ENCODE results near the gene PSMD12.

The PSMD12 gene

DNA sequence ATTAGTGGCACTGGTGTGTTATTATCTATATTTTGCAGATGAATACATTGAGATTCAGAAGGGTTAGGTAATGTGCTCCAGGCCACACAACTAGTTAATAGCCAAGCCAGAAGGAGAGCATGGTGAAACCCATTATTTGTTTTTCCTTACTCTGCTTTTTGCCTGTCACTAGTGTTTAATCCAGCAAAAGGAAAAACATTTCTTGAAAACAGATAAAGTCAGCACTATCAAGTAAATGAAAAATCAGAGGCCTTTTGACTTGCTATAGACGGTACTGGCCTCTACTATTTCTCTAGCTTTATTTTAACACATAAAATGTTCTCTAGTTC, 15.5 kb upstream of the PSMD12 start:
- Histone ChIP-seq H3K4me3 (ENCODE audit: low read length) (no peak overlapping the region), H3K9me3 (ENCODE audit: control insufficient read depth, low read length) (no peaks in the 10 kb centered on the region), H3K9ac (ENCODE audit: low read length) (no peak overlapping the region), H3K4me1 (ENCODE audit: control insufficient read depth, insufficient read depth, low read length) (peaks cover 1% of the 10 kb centered on the region), H3K36me3 (ENCODE audit: control insufficient read depth, insufficient read depth, low read length) (no peaks in the 10 kb centered on the region), H3K27me3 (ENCODE audit: control insufficient read depth, insufficient read depth, low read length) (no peaks in the 10 kb centered on the region)

DNA sequence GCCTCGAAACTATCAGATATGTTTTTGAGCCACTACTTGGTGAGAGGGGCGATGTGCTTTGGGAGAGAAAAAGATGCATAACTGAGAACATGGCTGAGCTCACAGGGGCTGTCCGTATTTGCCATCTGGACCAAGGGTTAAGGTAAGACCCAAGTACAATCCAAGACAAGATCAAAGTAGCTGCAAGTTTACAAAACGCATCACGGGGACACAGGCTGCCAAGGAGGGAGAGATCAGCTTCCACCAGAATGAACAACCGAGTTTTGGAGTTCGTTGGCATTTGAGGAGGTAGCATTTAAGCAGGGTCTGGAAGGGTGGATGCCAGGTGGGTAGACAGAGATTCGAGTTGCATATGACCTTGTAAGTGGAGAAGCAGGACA, 12.9 kb upstream of the PSMD12 start:
- Histone ChIP-seq H3K27me3 (ENCODE audit: control insufficient read depth, insufficient read depth, low read length) (no peaks in the 10 kb centered on the region), H3K36me3 (ENCODE audit: control insufficient read depth, insufficient read depth, low read length) (no peaks in the 10 kb centered on the region), H3K4me1 (ENCODE audit: control insufficient read depth, insufficient read depth, low read length) (peaks cover 12% of the 10 kb centered on the region), H3K9ac (ENCODE audit: low read length) (peak overlapping the region; percentile 81), H3K4me3 (ENCODE audit: low read length) (no peak overlapping the region), H3K9me3 (ENCODE audit: control insufficient read depth, low read length) (no peaks in the 10 kb centered on the region)

DNA sequence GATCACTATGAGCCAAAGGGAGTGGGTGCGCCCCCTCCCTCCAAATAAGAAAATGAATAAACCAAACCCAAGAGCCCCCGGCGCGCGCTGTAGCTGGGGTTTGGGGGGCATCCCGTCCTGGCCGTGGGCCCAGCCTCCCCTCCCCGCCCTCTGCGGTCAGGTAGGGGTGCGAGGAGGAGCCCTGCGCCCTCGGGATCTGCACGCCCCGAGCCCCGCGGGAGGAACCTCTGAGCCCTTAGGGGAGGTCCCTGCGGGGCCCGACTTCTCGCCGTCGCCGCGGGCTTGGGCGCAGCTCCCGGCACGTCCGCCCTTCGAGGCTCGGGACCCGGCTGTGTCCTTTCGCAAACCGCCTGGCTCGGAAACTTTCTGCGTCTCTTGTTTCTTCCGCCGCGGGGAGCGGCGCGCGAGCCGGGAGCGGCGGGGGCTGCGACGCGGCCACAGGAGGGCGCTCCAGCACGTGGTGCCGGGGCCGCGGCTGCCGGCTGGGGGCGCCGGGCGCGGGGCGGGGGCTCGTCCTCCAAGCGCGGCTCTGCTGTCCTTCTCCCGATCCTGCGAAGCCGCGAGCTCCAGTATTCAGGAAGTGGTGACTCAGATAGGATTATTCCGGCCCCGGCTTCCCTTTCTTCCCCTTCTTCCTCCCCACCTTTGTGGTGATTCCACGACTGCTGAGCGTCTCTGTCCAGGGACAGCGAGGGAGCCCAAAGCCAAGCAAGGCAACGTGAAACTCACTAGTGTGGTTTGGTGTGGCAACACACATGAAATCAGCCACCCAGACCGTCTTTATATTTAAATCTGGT, 12.3 kb upstream of the PSMD12 start:
- no peaks in the 10 kb centered on the region for H3K27me3 ChIP-seq (ENCODE audit: control insufficient read depth, insufficient read depth, low read length)

DNA sequence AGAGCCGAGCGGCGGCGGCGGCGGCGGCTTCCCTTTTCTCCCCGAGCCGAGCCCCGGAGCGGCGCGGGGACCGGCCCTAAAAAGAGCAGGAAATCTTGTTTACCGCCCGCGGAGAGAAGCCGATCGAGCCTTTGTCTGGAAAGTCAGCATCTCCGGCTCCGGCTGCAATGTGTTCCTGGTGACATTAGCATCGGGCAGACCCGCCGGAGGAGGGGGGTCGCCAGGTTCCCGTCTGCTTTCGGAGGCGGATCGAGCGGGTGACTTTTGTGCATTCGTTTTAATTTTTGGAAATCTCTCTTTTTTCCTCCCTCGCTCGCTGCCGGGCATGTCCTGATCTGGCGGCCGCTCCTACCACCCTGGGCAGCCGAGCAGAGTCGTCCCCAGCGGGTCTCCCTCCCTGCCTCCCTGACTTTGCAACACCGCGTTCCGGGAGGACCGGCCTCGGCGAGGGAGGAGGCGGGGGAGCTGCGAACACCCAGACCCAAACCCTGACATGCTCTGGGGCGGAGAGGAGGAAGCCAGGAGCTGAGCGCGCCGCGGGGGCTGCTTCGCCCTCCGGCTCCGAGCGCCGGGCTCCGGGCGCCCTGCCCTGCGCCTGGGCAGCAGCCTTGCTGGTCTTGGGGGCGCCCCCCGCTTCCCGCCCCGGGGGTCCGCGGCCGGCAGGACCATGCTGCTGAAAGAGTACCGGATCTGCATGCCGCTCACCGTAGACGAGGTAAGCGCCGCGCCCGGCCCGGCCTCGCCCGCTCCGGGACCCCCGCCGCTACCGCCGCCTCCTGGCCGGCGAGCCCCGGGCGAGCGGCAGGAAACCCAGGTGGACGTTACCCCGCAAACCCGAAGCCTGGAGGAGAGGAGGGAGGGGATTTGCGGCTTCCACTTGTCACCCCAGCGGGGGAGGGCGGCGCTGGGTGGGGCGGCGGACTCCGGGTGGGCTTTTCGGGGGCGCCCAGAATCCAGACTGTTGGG, 11.4 kb upstream of the PSMD12 start:
- H3K4me3 ChIP-seq (ENCODE audit: low read length) = peak overlapping the region; percentile 80
- no peaks in the 10 kb centered on the region for H3K9me3 ChIP-seq (ENCODE audit: control insufficient read depth, low read length)
- H3K9ac ChIP-seq (ENCODE audit: low read length) = peak overlapping the region; percentile 81
- peaks cover 12% of the 10 kb centered on the region for H3K4me1 ChIP-seq (ENCODE audit: control insufficient read depth, insufficient read depth, low read length)
- no peaks in the 10 kb centered on the region for H3K27me3 ChIP-seq (ENCODE audit: control insufficient read depth, insufficient read depth, low read length)
- no peaks in the 10 kb centered on the region for H3K36me3 ChIP-seq (ENCODE audit: control insufficient read depth, insufficient read depth, low read length)

More for the DNA sequence above, 12.3 kb upstream of the PSMD12 start:
- no peaks in the 10 kb centered on the region for H3K36me3 ChIP-seq (ENCODE audit: control insufficient read depth, insufficient read depth, low read length)
- peak overlapping the region; percentile 81 for H3K9ac ChIP-seq (ENCODE audit: low read length)
- peak overlapping the region; percentile 80 for H3K4me3 ChIP-seq (ENCODE audit: low read length)
- H3K9me3 ChIP-seq (ENCODE audit: control insufficient read depth, low read length) = no peaks in the 10 kb centered on the region
- peaks cover 12% of the 10 kb centered on the region for H3K4me1 ChIP-seq (ENCODE audit: control insufficient read depth, insufficient read depth, low read length)

DNA sequence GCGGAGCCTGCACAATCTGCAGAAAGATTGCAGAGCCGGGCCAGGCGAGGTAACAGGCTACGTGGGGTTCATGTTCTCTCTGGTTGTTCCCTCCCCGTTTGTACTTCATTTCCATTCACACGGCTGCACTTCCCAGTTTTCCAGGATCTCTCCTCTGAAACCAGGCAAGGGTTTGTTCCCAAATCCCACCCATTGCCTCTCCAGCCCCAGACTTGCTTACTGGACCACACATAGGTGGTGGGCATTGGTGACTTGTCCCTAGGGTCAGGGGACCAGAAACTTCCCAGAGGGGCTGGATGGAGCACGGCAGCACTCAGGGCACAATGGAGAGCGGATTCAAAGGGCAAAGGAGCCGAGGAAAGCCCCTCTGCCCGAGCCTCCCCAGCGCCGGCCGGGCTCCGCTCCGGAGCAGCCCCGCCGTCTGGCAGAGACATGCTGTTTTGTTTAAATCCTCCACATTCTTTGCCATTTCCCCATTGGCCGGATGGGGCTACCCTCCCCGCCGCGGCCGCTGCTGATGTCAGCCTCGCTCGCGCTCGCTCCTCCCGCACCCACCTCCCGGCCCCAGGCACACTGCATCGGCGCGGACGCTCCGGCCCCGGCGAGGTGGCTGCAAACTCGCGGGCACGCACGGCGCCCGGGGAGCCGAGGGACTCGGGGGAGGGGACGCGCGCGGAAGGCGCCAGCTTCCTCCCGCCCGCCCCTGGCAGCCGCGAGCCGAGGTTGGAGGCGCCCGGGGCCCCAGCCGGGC, 10.5 kb upstream of the PSMD12 start, which contains the start of gene PITPNC1:
Gene PITPNC1 (plus strand): TSS at position 545 of the 751 bp plus-strand sequence.
- H3K9ac ChIP-seq (ENCODE audit: low read length) = peak within 1 kb of the TSS; percentile 81
- no peaks in the 10 kb centered on the region for H3K27me3 ChIP-seq (ENCODE audit: control insufficient read depth, insufficient read depth, low read length)
- H3K4me3 ChIP-seq (ENCODE audit: low read length) = peak within 1 kb of the TSS; percentile 80
- H3K9me3 ChIP-seq (ENCODE audit: control insufficient read depth, low read length) = no peaks in the 10 kb centered on the region
- H3K36me3 ChIP-seq (ENCODE audit: control insufficient read depth, insufficient read depth, low read length) = no peaks in the 10 kb centered on the region
- peaks cover 12% of the 10 kb centered on the region for H3K4me1 ChIP-seq (ENCODE audit: control insufficient read depth, insufficient read depth, low read length)

DNA sequence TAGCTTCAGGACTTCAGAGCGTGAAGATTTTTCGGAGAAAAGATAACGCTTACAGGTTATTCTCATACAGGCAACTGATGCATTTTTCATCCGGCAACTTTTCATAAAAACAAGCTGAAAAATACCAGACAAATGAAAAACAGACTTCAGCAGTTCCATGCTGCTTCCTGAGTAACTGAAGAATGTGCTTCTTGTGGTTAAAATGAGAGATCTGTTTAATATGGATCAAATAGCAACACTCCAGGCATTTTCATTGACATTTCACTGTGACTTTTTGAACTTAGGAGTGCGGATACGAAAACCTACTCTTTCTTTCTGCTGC, 10.0 kb upstream of the PSMD12 start:
- H3K36me3 ChIP-seq (ENCODE audit: control insufficient read depth, insufficient read depth, low read length) = no peaks in the 10 kb centered on the region
- H3K4me1 ChIP-seq (ENCODE audit: control insufficient read depth, insufficient read depth, low read length) = peaks cover 12% of the 10 kb centered on the region
- no peaks in the 10 kb centered on the region for H3K9me3 ChIP-seq (ENCODE audit: control insufficient read depth, low read length)
- H3K27me3 ChIP-seq (ENCODE audit: control insufficient read depth, insufficient read depth, low read length) = no peaks in the 10 kb centered on the region
- peak overlapping the region; percentile 81 for H3K9ac ChIP-seq (ENCODE audit: low read length)
- H3K4me3 ChIP-seq (ENCODE audit: low read length) = peak overlapping the region; percentile 23

DNA sequence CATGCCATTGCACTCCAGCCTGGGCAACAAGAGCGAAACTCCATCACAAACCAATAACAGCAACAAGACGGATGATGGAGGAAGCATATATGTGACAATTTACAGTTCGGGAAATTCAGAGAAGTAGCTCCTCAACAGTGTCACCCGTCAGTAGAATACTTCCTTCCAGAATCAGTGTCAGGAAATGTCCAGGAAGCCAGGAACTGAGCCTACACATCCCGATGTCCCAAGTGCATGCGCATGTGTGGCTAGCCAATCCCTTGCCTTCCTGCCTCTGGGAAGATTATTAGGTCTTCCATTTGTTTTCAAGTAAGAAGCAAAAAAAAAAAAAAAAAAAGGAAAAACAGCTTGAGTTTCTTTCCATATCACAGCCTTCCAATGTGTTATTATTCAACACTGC, 9.3 kb upstream of the PSMD12 start:
- H3K4me3 ChIP-seq (ENCODE audit: low read length) = no peak overlapping the region
- no peak overlapping the region for H3K9ac ChIP-seq (ENCODE audit: low read length)
- no peaks in the 10 kb centered on the region for H3K9me3 ChIP-seq (ENCODE audit: control insufficient read depth, low read length)
- H3K36me3 ChIP-seq (ENCODE audit: control insufficient read depth, insufficient read depth, low read length) = no peaks in the 10 kb centered on the region
- H3K27me3 ChIP-seq (ENCODE audit: control insufficient read depth, insufficient read depth, low read length) = no peaks in the 10 kb centered on the region
- H3K4me1 ChIP-seq (ENCODE audit: control insufficient read depth, insufficient read depth, low read length) = peaks cover 12% of the 10 kb centered on the region

DNA sequence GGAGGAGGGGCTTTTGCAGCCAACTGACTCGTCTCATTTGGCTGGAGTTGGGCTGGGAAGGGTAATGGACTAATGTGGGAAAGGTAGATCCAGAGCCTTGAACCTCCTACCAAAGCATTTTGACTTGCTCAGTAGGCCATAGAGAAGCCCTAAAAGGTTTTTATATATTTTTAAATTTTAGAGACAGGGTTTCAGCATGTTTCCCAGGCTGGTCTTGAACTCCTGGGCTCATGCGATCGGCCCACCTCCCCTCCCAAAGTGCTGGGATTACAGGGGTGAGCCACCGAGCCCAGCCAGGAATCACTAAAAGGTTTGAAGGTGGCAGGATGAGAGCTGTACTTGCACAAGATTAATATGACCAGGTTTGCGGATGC, 8.7 kb upstream of the PSMD12 start:
- Histone ChIP-seq H3K36me3 (ENCODE audit: control insufficient read depth, insufficient read depth, low read length) (no peaks in the 10 kb centered on the region), H3K4me3 (ENCODE audit: low read length) (no peak overlapping the region), H3K9ac (ENCODE audit: low read length) (no peak overlapping the region), H3K27me3 (ENCODE audit: control insufficient read depth, insufficient read depth, low read length) (no peaks in the 10 kb centered on the region), H3K9me3 (ENCODE audit: control insufficient read depth, low read length) (no peaks in the 10 kb centered on the region), H3K4me1 (ENCODE audit: control insufficient read depth, insufficient read depth, low read length) (peaks cover 12% of the 10 kb centered on the region)

DNA sequence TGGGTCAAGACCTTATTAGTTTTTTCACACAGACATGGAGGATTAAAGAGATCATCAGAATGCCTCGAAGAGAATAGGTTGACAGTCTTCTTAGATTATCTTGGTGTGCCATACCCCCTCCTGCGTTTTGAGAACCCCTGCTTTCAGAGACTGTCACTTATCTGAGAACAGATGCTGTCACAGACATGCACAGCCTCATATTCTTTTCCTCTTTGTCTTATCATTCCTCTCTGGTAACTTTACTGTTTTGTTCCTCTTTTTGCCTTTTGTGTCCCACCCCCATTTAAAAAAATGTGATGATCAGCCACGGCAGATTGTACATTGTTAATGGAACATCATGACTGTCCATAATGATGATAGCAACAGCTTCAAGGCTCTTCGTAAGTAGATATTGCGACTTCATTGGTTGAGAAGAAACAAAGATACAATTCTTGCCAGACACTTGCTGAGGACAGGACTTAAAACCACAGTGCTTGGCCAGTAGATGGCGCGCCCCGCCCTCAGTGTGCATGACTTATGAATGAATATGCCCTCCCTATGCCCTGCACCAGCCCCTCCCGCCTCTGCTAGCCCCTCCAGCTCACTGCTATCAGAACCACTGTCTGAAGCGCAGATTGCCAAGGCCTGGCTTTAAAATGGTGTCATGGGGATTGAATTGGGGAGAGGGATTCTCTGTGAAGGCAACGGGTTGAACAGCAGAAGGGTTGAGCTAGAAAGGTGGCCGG, 8.1 kb upstream of the PSMD12 start:
- no peaks in the 10 kb centered on the region for H3K9me3 ChIP-seq (ENCODE audit: control insufficient read depth, low read length)
- H3K27me3 ChIP-seq (ENCODE audit: control insufficient read depth, insufficient read depth, low read length) = no peaks in the 10 kb centered on the region
- no peak overlapping the region for H3K4me3 ChIP-seq (ENCODE audit: low read length)
- H3K9ac ChIP-seq (ENCODE audit: low read length) = no peak overlapping the region
- H3K36me3 ChIP-seq (ENCODE audit: control insufficient read depth, insufficient read depth, low read length) = no peaks in the 10 kb centered on the region
- peaks cover 12% of the 10 kb centered on the region for H3K4me1 ChIP-seq (ENCODE audit: control insufficient read depth, insufficient read depth, low read length)

DNA sequence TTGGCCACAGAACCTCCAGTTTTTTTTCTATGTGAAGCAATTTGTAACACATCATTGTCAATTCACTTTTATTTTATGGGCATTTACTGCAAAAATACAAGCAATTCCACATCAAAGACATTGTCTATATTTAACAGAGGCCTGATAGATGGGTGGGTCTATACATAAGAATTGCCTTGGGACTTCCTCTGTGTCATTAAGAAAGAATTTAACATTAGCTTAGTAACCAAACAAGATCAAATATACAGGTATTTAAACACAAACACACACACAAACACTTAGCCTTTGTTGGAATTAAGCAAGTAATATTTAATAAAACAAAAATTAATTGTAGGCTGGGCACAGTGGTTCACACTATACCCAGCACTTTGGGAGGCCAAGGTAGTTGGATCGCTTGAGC, 6.4 kb upstream of the PSMD12 start:
- no peaks in the 10 kb centered on the region for H3K9me3 ChIP-seq (ENCODE audit: control insufficient read depth, low read length)
- no peak overlapping the region for H3K4me3 ChIP-seq (ENCODE audit: low read length)
- H3K36me3 ChIP-seq (ENCODE audit: control insufficient read depth, insufficient read depth, low read length) = no peaks in the 10 kb centered on the region
- no peak overlapping the region for H3K9ac ChIP-seq (ENCODE audit: low read length)
- H3K27me3 ChIP-seq (ENCODE audit: control insufficient read depth, insufficient read depth, low read length) = no peaks in the 10 kb centered on the region
- peaks cover 12% of the 10 kb centered on the region for H3K4me1 ChIP-seq (ENCODE audit: control insufficient read depth, insufficient read depth, low read length)

DNA sequence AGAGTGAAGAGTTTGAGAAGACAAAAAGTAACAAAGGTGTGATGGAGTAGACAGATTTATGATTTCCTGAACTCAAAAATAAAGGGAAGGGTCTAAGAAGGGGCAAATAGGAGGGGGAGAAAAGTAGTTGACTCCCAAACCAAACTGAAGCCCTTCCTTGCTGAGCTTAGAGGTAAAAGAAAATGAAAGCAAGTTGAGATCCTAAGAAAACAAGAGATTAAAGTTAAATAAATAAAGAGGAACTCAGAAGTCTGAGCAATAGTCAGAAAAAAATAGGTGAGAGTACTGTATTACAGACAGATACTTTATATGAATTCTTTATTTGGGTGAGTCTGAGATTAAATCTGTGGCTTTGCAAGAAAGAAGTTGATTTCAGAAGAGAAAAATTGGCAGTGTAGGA, 3.3 kb upstream of the PSMD12 start:
- H3K4me3 ChIP-seq (ENCODE audit: low read length) = no peak overlapping the region
- H3K36me3 ChIP-seq (ENCODE audit: control insufficient read depth, insufficient read depth, low read length) = no peaks in the 10 kb centered on the region
- H3K27me3 ChIP-seq (ENCODE audit: control insufficient read depth, insufficient read depth, low read length) = no peaks in the 10 kb centered on the region
- H3K9ac ChIP-seq (ENCODE audit: low read length) = no peak overlapping the region
- H3K4me1 ChIP-seq (ENCODE audit: control insufficient read depth, insufficient read depth, low read length) = peaks cover 10% of the 10 kb centered on the region
- no peaks in the 10 kb centered on the region for H3K9me3 ChIP-seq (ENCODE audit: control insufficient read depth, low read length)
